Prostate gland (tissue), 2 donors: ENCODE measurements around the gene ACYP2.
"Not testable (repeated sequence)": the region's sequence is repeated elsewhere in the genome, so short reads cannot be mapped to it uniquely, and the experiment has no call there.

Experiments used
- POLR2A ChIP-seq: fragments of 450-650 bp; IDR thresholded peaks from one replicate; pipeline ENCODE4 v1.6.1; 2016; ENCODE audit warnings: antibody characterized with exemption, mild to moderate bottlenecking
- POLR2AphosphoS5 ChIP-seq: sonication (generic); formaldehyde crosslinking; IDR thresholded peaks from one replicate; pipeline ENCODE4 v1.6.1; 2017; ENCODE audit warnings: antibody characterized with exemption
- TF ChIP-seq, protein P1 (sequence below), 4 experiments: fragments of 200-600 bp in 2 of 4; fragments of 450-650 bp in 2 of 4; sonication (generic) in 2 of 4; IDR thresholded peaks; 1 replicate in 3 of 4; 2 replicates in 1 of 4; pipeline ENCODE4 v1.5.1; 2016 to 2019; ENCODE audit warnings: antibody characterized with exemption in 4 of 4, mild to moderate bottlenecking in 2 of 4, moderate library complexity in 2 of 4

DNA sequence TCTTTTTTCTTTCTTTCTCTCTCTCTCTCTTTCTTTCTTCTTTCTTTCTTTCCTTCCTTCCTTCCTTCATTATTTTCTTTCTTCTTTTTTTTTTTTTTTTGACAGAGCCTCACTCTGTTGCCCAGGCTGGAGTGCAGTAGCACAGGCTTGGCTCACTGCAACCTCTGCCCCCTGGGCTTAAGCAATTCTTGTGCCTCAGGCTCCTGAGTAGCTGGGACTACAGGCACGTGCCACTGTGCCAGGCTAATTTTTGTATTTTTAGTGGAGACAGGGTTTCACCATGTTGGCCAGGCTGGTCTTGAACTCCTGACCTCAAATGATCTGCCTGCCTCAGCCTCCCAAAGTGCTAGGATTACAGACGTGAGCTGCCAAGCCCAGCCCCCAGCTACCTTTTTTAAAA lies 42.9 kb upstream of the ACYP2 start:
- not testable (repeated sequence) for TF ChIP-seq POLR2A, POLR2AphosphoS5
- TF ChIP-seq, protein P1, sequence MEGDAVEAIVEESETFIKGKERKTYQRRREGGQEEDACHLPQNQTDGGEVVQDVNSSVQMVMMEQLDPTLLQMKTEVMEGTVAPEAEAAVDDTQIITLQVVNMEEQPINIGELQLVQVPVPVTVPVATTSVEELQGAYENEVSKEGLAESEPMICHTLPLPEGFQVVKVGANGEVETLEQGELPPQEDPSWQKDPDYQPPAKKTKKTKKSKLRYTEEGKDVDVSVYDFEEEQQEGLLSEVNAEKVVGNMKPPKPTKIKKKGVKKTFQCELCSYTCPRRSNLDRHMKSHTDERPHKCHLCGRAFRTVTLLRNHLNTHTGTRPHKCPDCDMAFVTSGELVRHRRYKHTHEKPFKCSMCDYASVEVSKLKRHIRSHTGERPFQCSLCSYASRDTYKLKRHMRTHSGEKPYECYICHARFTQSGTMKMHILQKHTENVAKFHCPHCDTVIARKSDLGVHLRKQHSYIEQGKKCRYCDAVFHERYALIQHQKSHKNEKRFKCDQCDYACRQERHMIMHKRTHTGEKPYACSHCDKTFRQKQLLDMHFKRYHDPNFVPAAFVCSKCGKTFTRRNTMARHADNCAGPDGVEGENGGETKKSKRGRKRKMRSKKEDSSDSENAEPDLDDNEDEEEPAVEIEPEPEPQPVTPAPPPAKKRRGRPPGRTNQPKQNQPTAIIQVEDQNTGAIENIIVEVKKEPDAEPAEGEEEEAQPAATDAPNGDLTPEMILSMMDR (IDR thresholded peaks at IDR 0.05), result not testable (repeated sequence)
